HG03103 (cell line): ENCODE results near the gene NOL7.

Source experiments
- ATAC-seq: cut with Tn5 transposase; IDR thresholded peaks from one replicate; pipeline ENCODE4 v1.9.1; 2021; ENCODE audit warnings: low read depth; ENCODE audit not compliant: unreplicated experiment

NOL7 gene

GRCh38 chr6:13614926-13615791, at the start of gene NOL7:
Gene NOL7 (plus strand): TSS chr6:13615335. CDS start chr6:13615359, 24 bp downstream.
- ATAC-seq: peak; percentile 90

GRCh38 chr6:13565921-13566320, 49.2 kb upstream of the NOL7 start:
- no peak for ATAC-seq

GRCh38 chr6:13566500-13566899, 48.6 kb upstream of the NOL7 start:
- no peak for ATAC-seq

GRCh38 chr6:13568970-13569369, 46.2 kb upstream of the NOL7 start:
- ATAC-seq: no peak

- no peak for ATAC-seq
Observed at GRCh38 chr6:13572240-13572639, 42.9 kb upstream of the NOL7 start.

- ATAC-seq: no peak
Observed at GRCh38 chr6:13572951-13573654, 42.0 kb upstream of the NOL7 start.

GRCh38 chr6:13573669-13574110, 41.4 kb upstream of the NOL7 start:
- ATAC-seq: no peak

- peak; percentile 76 for ATAC-seq
Observed at GRCh38 chr6:13574149-13574570, 41.0 kb upstream of the NOL7 start.

GRCh38 chr6:13574571-13575376, 40.4 kb upstream of the NOL7 start, which contains the start of gene SIRT5:
Gene SIRT5 (plus strand): TSS chr6:13574601. CDS start chr6:13584111, 9,510 bp downstream.
- peak; percentile 52 for ATAC-seq

GRCh38 chr6:13575377-13575775, 39.8 kb upstream of the NOL7 start:
- no peak for ATAC-seq

GRCh38 chr6:13576017-13576416, 39.1 kb upstream of the NOL7 start:
- ATAC-seq: no peak

GRCh38 chr6:13577926-13578325, 37.2 kb upstream of the NOL7 start:
- no peak for ATAC-seq

GRCh38 chr6:13579911-13580310, 35.2 kb upstream of the NOL7 start:
- no peak for ATAC-seq

GRCh38 chr6:13581700-13582229, 33.4 kb upstream of the NOL7 start:
- ATAC-seq: no peak

GRCh38 chr6:13586603-13587542, 28.3 kb upstream of the NOL7 start:
- ATAC-seq: no peak

GRCh38 chr6:13589801-13590200, 25.3 kb upstream of the NOL7 start:
- no peak for ATAC-seq

- no peak for ATAC-seq
Observed at GRCh38 chr6:13590574-13591153, 24.5 kb upstream of the NOL7 start.

- no peak for ATAC-seq
Observed at GRCh38 chr6:13591205-13591921, 23.8 kb upstream of the NOL7 start.
